K562 (cell line): Measurements from ENCODE around the gene TBATA. TPM values are rescaled to one million over a fixed set of nuclear protein-coding genes. Genes with fewer than 3 reads are reported as not detected.

Experiments
- ATAC-seq: fragments of 200-7000 bp; cut with Tn5 transposase; 3 replicates; pipeline ENCODE4 v1.9.1; 2020; ENCODE audit warnings: moderate library complexity
- BruUV-seq: library from RNA; stranded (reverse); fragments of 400-500 nt; replicated peaks from 2 replicates; lab custom pipeline; 2021; lab: Mats Ljungman, UMichigan
- CTCF ChIA-PET: fragments of 300-600 bp; formaldehyde crosslinking; extraction: SDS; loops from one replicate; lab custom pipeline; 2021; ENCODE audit warnings: low intra/inter-chr PET ratio; lab: Yijun Ruan, JAX
- POLR2A ChIA-PET: fragments of 300-600, 350-650 bp; sonication (Branson Sonifier 250); formaldehyde crosslinking; extraction: SDS; loops from one replicate; lab custom pipeline; 2021; ENCODE audit warnings: antibody characterized with exemption, inconsistent platforms; lab: Yijun Ruan, JAX
- DNase-seq, 4 experiments: peaks; one replicate each; pipeline versions ENCODE4 v3.0.0 to v3.0.0-alpha.2; 2011 to 2018; ENCODE audit warnings: low spot score in 3 of 4, mixed read lengths in 3 of 4; ENCODE audit errors: extremely low read depth in 1 of 4
- FAIRE-seq: peaks from 2 replicates; lab custom pipeline; 2011; peaks lifted over from hg19 to GRCh38; lab: Jason Lieb, UNC
- H2AFZ ChIP-seq: 2 replicates; pipeline ENCODE4 v1.6.0; 2011; ENCODE audit warnings: low read depth, low read length, control low read depth, inconsistent platforms
- H3K27ac ChIP-seq: fragments of 200-600 bp; 3 replicates; pipeline ENCODE4 v1.8.0; 2011; ENCODE audit warnings: low read depth, mild to moderate bottlenecking, control low read depth, inconsistent platforms, low read length, moderate library complexity, mixed read lengths; ENCODE audit errors: extremely low read depth
- H3K27me3 ChIP-seq, 2 experiments: fragments of 300-600 bp in 1 of 2; 2 replicates in 1 of 2; 3 replicates in 1 of 2; pipeline versions ENCODE4 v1.6.0 to v1.8.0; 2011; ENCODE audit warnings: inconsistent platforms in 2 of 2, low read length in 2 of 2, mild to moderate bottlenecking in 1 of 2, mixed read lengths in 1 of 2, moderate library complexity in 1 of 2; ENCODE audit not compliant: control insufficient read depth in 2 of 2, insufficient read depth in 2 of 2
- H3K36me3 ChIP-seq: fragments of 300-600 bp; 3 replicates; pipeline ENCODE4 v1.8.0; 2011; ENCODE audit warnings: mild to moderate bottlenecking, low read length, inconsistent platforms; ENCODE audit not compliant: control insufficient read depth, insufficient read depth
- H3K4me1 ChIP-seq, 2 experiments: fragments of 200-600 bp in 1 of 2; replicated peaks in 1 of 2; 2 replicates in 1 of 2; 3 replicates in 1 of 2; pipeline versions ENCODE4 v1.5.1 to v1.8.0; 2011; ENCODE audit warnings: inconsistent platforms in 2 of 2, low read length in 2 of 2, mild to moderate bottlenecking in 1 of 2, mixed read lengths in 1 of 2, moderate library complexity in 1 of 2; ENCODE audit not compliant: control insufficient read depth in 2 of 2, insufficient read depth in 2 of 2
- H3K4me2 ChIP-seq: 2 replicates; pipeline ENCODE4 v1.6.1; 2011; ENCODE audit warnings: low read length, control low read depth, inconsistent platforms, mixed read lengths; ENCODE audit not compliant: insufficient read depth
- H3K4me3 ChIP-seq: fragments of 200-600 bp; sonication (generic), shearing (Covaris generic); 2 replicates; pipeline ENCODE4 v1.5.1; 2016; ENCODE audit warnings: control low read depth, inconsistent platforms
- H3K79me2 ChIP-seq: fragments of 200-600 bp; 3 replicates; pipeline ENCODE4 v1.8.0; 2011; ENCODE audit warnings: low read length, inconsistent platforms; ENCODE audit not compliant: control insufficient read depth, insufficient read depth
- H3K9ac ChIP-seq, 2 experiments: 2 replicates each; pipeline versions ENCODE4 v1.6.0 to v1.6.1; 2011; ENCODE audit warnings: low read depth in 2 of 2, low read length in 2 of 2, control low read depth in 1 of 2, inconsistent platforms in 1 of 2, mild to moderate bottlenecking in 1 of 2, mixed read lengths in 1 of 2; ENCODE audit not compliant: insufficient read depth in 1 of 2
- H3K9me1 ChIP-seq: one replicate; pipeline ENCODE4 v1.6.0; 2011; ENCODE audit warnings: inconsistent platforms, mild to moderate bottlenecking, low read length, moderate library complexity; ENCODE audit not compliant: control insufficient read depth, insufficient read depth
- H3K9me3 ChIP-seq: replicated peaks from 2 replicates; pipeline ENCODE4 v1.5.1; 2011; ENCODE audit warnings: low read depth, low read length, inconsistent platforms; ENCODE audit not compliant: control insufficient read depth, insufficient read depth
- H4K20me1 ChIP-seq: replicated peaks from 2 replicates; pipeline ENCODE4 v1.6.1; 2011; ENCODE audit warnings: low read length, inconsistent platforms, mixed read lengths; ENCODE audit not compliant: control insufficient read depth, insufficient read depth
- AFF1 ChIP-seq, 2 experiments: fragments of 450-650 bp; IDR thresholded peaks; 2 replicates each; pipeline ENCODE4 v1.6.1; 2018; ENCODE audit warnings: mild to moderate bottlenecking in 2 of 2, low read depth in 1 of 2; ENCODE audit not compliant: partially characterized antibody in 2 of 2
- HNRNPK ChIP-seq: fragments of 200-400 bp; formaldehyde crosslinking; IDR thresholded peaks from one replicate; pipeline ENCODE4 v1.6.1; 2018; ENCODE audit warnings: mild to moderate bottlenecking, low read depth, low read length; ENCODE audit not compliant: poor library complexity, severe bottlenecking
- NEUROD1 ChIP-seq: fragments of 150-350 bp; IDR thresholded peaks from 2 replicates; pipeline ENCODE4 v1.6.1; 2014; ENCODE audit warnings: borderline replicate concordance, low read length, low read depth; ENCODE audit not compliant: partially characterized antibody
- PHF21A ChIP-seq: fragments of 450-650 bp; IDR thresholded peaks from 2 replicates; pipeline ENCODE4 v1.6.1; 2017; ENCODE audit warnings: low read depth, borderline replicate concordance
- SRSF3 ChIP-seq: fragments of 200-400 bp; formaldehyde crosslinking; IDR thresholded peaks from 2 replicates; pipeline ENCODE4 v1.6.1; 2016; ENCODE audit warnings: mild to moderate bottlenecking, low read length, moderate library complexity; ENCODE audit not compliant: insufficient read depth
- STAG1 ChIP-seq: sonication (generic); formaldehyde crosslinking; IDR thresholded peaks from 2 replicates; pipeline ENCODE4 v1.5.0; 2020; ENCODE audit warnings: missing genetic modification reagents, borderline replicate concordance
- TARDBP ChIP-seq: fragments of 450-650 bp; IDR thresholded peaks from 2 replicates; pipeline ENCODE4 v1.6.1; 2016
- ZNF212 ChIP-seq: fragments of 450-650 bp; formaldehyde crosslinking; IDR thresholded peaks from 2 replicates; pipeline ENCODE4 v1.4.0; 2020; ENCODE audit warnings: mild to moderate bottlenecking
- ZNF512 ChIP-seq: IDR thresholded peaks from 2 replicates; pipeline ENCODE4 v1.6.1; 2016; ENCODE audit warnings: missing genetic modification characterization, missing compliant biosample characterization
- WGBS: fragments of 100-300 bp; shearing (Covaris generic); methylation state at CpG from one replicate; pipeline ENCODE4 v1.1.6; 2016; ENCODE audit warnings: low coverage, mixed read lengths; ENCODE audit not compliant: insufficient coverage; ENCODE audit errors: missing lambda C conversion rate; 5-methylcytosine and 5-hydroxymethylcytosine counted together
- in situ Hi-C: fragments of 300-500 bp; cut with MboI; formaldehyde crosslinking; loops from 4 replicates; pipeline ENCODE4 v1.15.0; 2018; ENCODE audit warnings: inconsistent platforms, mixed read lengths
- intact Hi-C: fragments of 100-400 bp; cut with micrococcal nuclease; formaldehyde crosslinking; loops from 2 replicates; pipeline ENCODE4 v1.14.2; 2022
- polyA plus RNA-seq, 8 experiments: library from polyadenylated mRNA; depleted of rRNA in 4 of 8; stranded (reverse) in 5 of 8; unstranded in 3 of 8; fragments of >200 nt; fragmentation: Nextera tagmentation in 2 of 8; fragmentation: Illumina TruSeq in 1 of 8; extraction: Ambion mirVana in 2 of 8; extraction: Trizol in 1 of 8; gene quantifications; 2 replicates each; pipeline versions ENCODE4 v1.2.1 to v1.2.3, GENCODE V29; 2011 to 2014; ENCODE audit warnings: inconsistent platforms in 1 of 8, missing spikeins in 1 of 8
- total RNA-seq, 7 experiments: library from RNA; depleted of rRNA in 6 of 7; stranded (reverse); fragments of >200 nt in 6 of 7; fragmentation: Illumina TruSeq in 2 of 7; extraction: Trizol in 2 of 7; gene quantifications; 2 replicates each; pipeline versions ENCODE4 v1.2.1 to v1.2.3, GENCODE V29; 2011 to 2021; ENCODE audit warnings: low replicate concordance in 1 of 7

Gene TBATA
- total and polyA plus RNA-seq, 9 of the 15 experiments (the other 6 are each of a cell fraction or from before 2014, with no cell fraction given) = not detected

GRCh38 chr10:70834021-70834420, 48.8 kb upstream of the TBATA start:
- H3K9me1 ChIP-seq = no peaks in the 10 kb centered on the region
- FAIRE-seq = no peak
- no peak for ATAC-seq
- no peak overlapping the region for H3K4me2 ChIP-seq
- no peak for DNase-seq
- no peak overlapping the region for H3K4me3 ChIP-seq
- TF ChIP-seq STAG1 (CRISPR knock-in tag) = no peak
- no peaks in the 10 kb centered on the region; the same call in 1 of the 2 replicates for H3K9me3 ChIP-seq
- H3K79me2 ChIP-seq = no peaks in the 10 kb centered on the region
- H3K4me1 ChIP-seq = peaks cover 0 to 33% of the 10 kb centered on the region in 2 experiments; a peak in 3 of 5 replicates
- CTCF ChIA-PET = no interaction called here
- H3K9ac ChIP-seq = no peak overlapping the region
- no TSS peak for BruUV-seq
- no peak overlapping the region for H2AFZ ChIP-seq
- no peaks in the 10 kb centered on the region for H3K27me3 ChIP-seq
- 81% methylated on average over 5 of the region's 5 CpGs for WGBS
- no peaks in the 10 kb centered on the region for H3K36me3 ChIP-seq
- H3K27ac ChIP-seq = no peak overlapping the region
- intact Hi-C loops (no loop called here), in situ Hi-C loops (no loop called here)
- POLR2A ChIA-PET = interaction anchor here (0.7 kb wide), 1 partner anchor 22 kb away, joined by 3 read pairs; no protein-coding TSS in a partner anchor
- H4K20me1 ChIP-seq = no peaks in the 10 kb centered on the region

- H3K4me1 ChIP-seq = peaks cover 0 to 33% of the 10 kb centered on the region in 2 experiments; a peak in 3 of 5 replicates
- H3K27me3 ChIP-seq = no peaks in the 10 kb centered on the region
- H2AFZ ChIP-seq = no peak overlapping the region
- H3K9me3 ChIP-seq = no peaks in the 10 kb centered on the region; the same call in 1 of the 2 replicates
- POLR2A ChIA-PET = interaction anchor here (0.7 to 1.5 kb wide), 3 partner anchors 10 to 21 kb away, joined by 3 to 4 read pairs (median 3); no protein-coding TSS in a partner anchor
- WGBS = 57% methylated on average over 2 of the region's 2 CpGs
- no peaks in the 10 kb centered on the region for H3K36me3 ChIP-seq
- no peak overlapping the region for H3K9ac ChIP-seq
- no peaks in the 10 kb centered on the region for H3K9me1 ChIP-seq
- CTCF ChIA-PET = no interaction called here
- FAIRE-seq (no peak), ATAC-seq (no peak), DNase-seq (no peak)
- in situ Hi-C loops = no loop called here
- no peak overlapping the region for H3K27ac ChIP-seq
- no peaks in the 10 kb centered on the region for H4K20me1 ChIP-seq
- no peak overlapping the region for H3K4me2 ChIP-seq
- BruUV-seq = no TSS peak
- H3K79me2 ChIP-seq = no peaks in the 10 kb centered on the region
- H3K4me3 ChIP-seq = no peak overlapping the region
- intact Hi-C loops = no loop called here
- TF ChIP-seq ZNF212 (no peak), TARDBP (no peak), AFF1 (IDR thresholded peaks at IDR 0.05; ENCODE audit: low read depth in 1 of 2, partially characterized antibody in 2 of 2) (no peak), NEUROD1 (no peak), SRSF3 (no peak), ZNF512 (no peak), PHF21A (no peak), HNRNPK (no peak)
Observed at GRCh38 chr10:70833601-70834000, 48.4 kb upstream of the TBATA start.
